Mesendoderm (in vitro differentiated cells): ENCODE measurements around the gene MAGI2.

ENCODE experiments used
- DNase-seq: peaks from one replicate; pipeline ENCODE4 v3.0.0; 2013
- H2AK5ac ChIP-seq: 2 replicates; pipeline ENCODE4 v1.6.1; 2013; ENCODE audit warnings: low read length, inconsistent platforms
- H2BK120ac ChIP-seq: 2 replicates; pipeline ENCODE4 v1.6.1; 2013; ENCODE audit warnings: low read depth, mild to moderate bottlenecking, low read length, moderate library complexity, mixed read lengths
- H2BK15ac ChIP-seq: replicated peaks from 2 replicates; pipeline ENCODE4 v1.6.1; 2013; ENCODE audit warnings: low read depth, mild to moderate bottlenecking, moderate library complexity
- H2BK5ac ChIP-seq: 2 replicates; pipeline ENCODE4 v1.6.1; 2013; ENCODE audit warnings: low read length, inconsistent platforms
- H3K18ac ChIP-seq: 2 replicates; pipeline ENCODE4 v1.6.1; 2013; ENCODE audit warnings: mild to moderate bottlenecking, low read length, mixed read lengths
- H3K23ac ChIP-seq: one replicate; pipeline ENCODE4 v1.6.1; 2013; ENCODE audit warnings: low read length
- H3K27ac ChIP-seq: 2 replicates; pipeline ENCODE4 v1.5.1; 2013; ENCODE audit warnings: low read depth, mild to moderate bottlenecking, inconsistent platforms, low read length, moderate library complexity
- H3K27me3 ChIP-seq: 2 replicates; pipeline ENCODE4 v1.6.1; 2013; ENCODE audit warnings: low read length, control low read depth, mild to moderate bottlenecking, inconsistent platforms; ENCODE audit not compliant: insufficient read depth, poor library complexity
- H3K36me3 ChIP-seq: 2 replicates; pipeline ENCODE4 v1.6.1; 2013; ENCODE audit warnings: low read length, inconsistent platforms; ENCODE audit not compliant: control insufficient read depth, insufficient read depth
- H3K4ac ChIP-seq: one replicate; pipeline ENCODE4 v1.6.1; 2013; ENCODE audit warnings: low read depth, mild to moderate bottlenecking, low read length, moderate library complexity
- H3K4me1 ChIP-seq: 2 replicates; pipeline ENCODE4 v1.6.1; 2013; ENCODE audit warnings: low read depth, low read length, inconsistent platforms; ENCODE audit not compliant: control insufficient read depth
- H3K4me2 ChIP-seq: 2 replicates; pipeline ENCODE4 v1.6.1; 2013; ENCODE audit warnings: low read length
- H3K4me3 ChIP-seq: 2 replicates; pipeline ENCODE4 v1.5.1; 2013; ENCODE audit warnings: mild to moderate bottlenecking, low read length
- H3K56ac ChIP-seq: one replicate; pipeline ENCODE4 v1.6.1; 2013; ENCODE audit warnings: low read length
- H3K79me1 ChIP-seq: 2 replicates; pipeline ENCODE4 v1.6.1; 2013; ENCODE audit warnings: low read length, inconsistent platforms
- H3K79me2 ChIP-seq: 2 replicates; pipeline ENCODE4 v1.6.1; 2013; ENCODE audit warnings: mild to moderate bottlenecking, low read length; ENCODE audit not compliant: control insufficient read depth, insufficient read depth
- H3K9ac ChIP-seq: 2 replicates; pipeline ENCODE4 v1.6.1; 2013; ENCODE audit warnings: low read length, inconsistent platforms
- H4K5ac ChIP-seq: one replicate; pipeline ENCODE4 v1.6.1; 2013; ENCODE audit warnings: low read length
- H4K8ac ChIP-seq: one replicate; pipeline ENCODE4 v1.6.1; 2013; ENCODE audit warnings: low read depth, mild to moderate bottlenecking, control low read depth, low read length, moderate library complexity
- WGBS: extraction: QIAGEN DNeasy Blood & Tissue Kit; methylation state at CpG from one replicate; pipeline ENCODE4 v1.1.7; 2013; ENCODE audit warnings: low lambda C conversion rate, missing lambda C conversion rate; ENCODE audit not compliant: insufficient coverage; ENCODE audit errors: extremely low coverage; 5-methylcytosine and 5-hydroxymethylcytosine counted together

The MAGI2 gene

GRCh38 chr7:79217976-79218626, 235.4 kb downstream of the MAGI2 start:
- no peak overlapping the region for H4K8ac ChIP-seq
- H3K27ac ChIP-seq, result no peak overlapping the region
- no peaks in the 10 kb centered on the region for H3K4me1 ChIP-seq
- no peak overlapping the region for H2BK120ac ChIP-seq
- no peak overlapping the region for H3K4ac ChIP-seq
- H4K5ac ChIP-seq, result no peak overlapping the region
- no peaks in the 10 kb centered on the region for H3K36me3 ChIP-seq
- no peak overlapping the region for H3K9ac ChIP-seq
- no peak overlapping the region for H2AK5ac ChIP-seq
- H3K27me3 ChIP-seq, result no peaks in the 10 kb centered on the region
- no peak overlapping the region for H3K18ac ChIP-seq
- WGBS, result no CpG with 5 or more reads among the region's 5 CpGs
- no peak overlapping the region for H3K23ac ChIP-seq
- H3K56ac ChIP-seq, result no peak overlapping the region
- no peak overlapping the region for H2BK15ac ChIP-seq
- no peak overlapping the region for H2BK5ac ChIP-seq
- no peak for DNase-seq
- H3K4me2 ChIP-seq, result no peak overlapping the region
- no peak overlapping the region for H3K4me3 ChIP-seq
- H3K79me1 ChIP-seq, result no peaks in the 10 kb centered on the region
- no peaks in the 10 kb centered on the region for H3K79me2 ChIP-seq

- no peak for DNase-seq
- Histone ChIP-seq H3K4ac (no peak overlapping the region), H3K9ac (no peak overlapping the region)
Observed at GRCh38 chr7:79217468-79217867, 236.0 kb downstream of the MAGI2 start.

GRCh38 chr7:79216236-79216635, 237.2 kb downstream of the MAGI2 start:
- no peaks in the 10 kb centered on the region for H3K79me2 ChIP-seq
- DNase-seq, result no peak
- no peak overlapping the region for H2BK120ac ChIP-seq
- no peak overlapping the region for H3K23ac ChIP-seq
- H3K18ac ChIP-seq, result no peak overlapping the region
- no peak overlapping the region for H2BK5ac ChIP-seq
- H2AK5ac ChIP-seq, result no peak overlapping the region
- no peak overlapping the region for H3K56ac ChIP-seq
- no CpG with 5 or more reads among the region's 4 CpGs for WGBS
- H4K5ac ChIP-seq, result no peak overlapping the region
- no peak overlapping the region for H2BK15ac ChIP-seq
- H3K27ac ChIP-seq, result no peak overlapping the region
- H3K9ac ChIP-seq, result no peak overlapping the region
- H3K4me1 ChIP-seq, result no peaks in the 10 kb centered on the region
- no peak overlapping the region for H4K8ac ChIP-seq
- H3K4ac ChIP-seq, result no peak overlapping the region
- no peaks in the 10 kb centered on the region for H3K79me1 ChIP-seq
- no peak overlapping the region for H3K4me2 ChIP-seq
- no peaks in the 10 kb centered on the region for H3K27me3 ChIP-seq
- H3K4me3 ChIP-seq, result no peak overlapping the region
- no peaks in the 10 kb centered on the region for H3K36me3 ChIP-seq

More at GRCh38 chr7:79217468-79217867, 236.0 kb downstream of the MAGI2 start:
- H3K56ac ChIP-seq, result no peak overlapping the region
- no peaks in the 10 kb centered on the region for H3K79me1 ChIP-seq
- H3K79me2 ChIP-seq, result no peaks in the 10 kb centered on the region
- H2BK15ac ChIP-seq, result no peak overlapping the region
- H3K27me3 ChIP-seq, result no peaks in the 10 kb centered on the region
- no peak overlapping the region for H3K23ac ChIP-seq
- H3K27ac ChIP-seq, result no peak overlapping the region
- H2BK120ac ChIP-seq, result no peak overlapping the region
- H3K4me3 ChIP-seq, result no peak overlapping the region
- no peak overlapping the region for H3K4me2 ChIP-seq
- H2BK5ac ChIP-seq, result no peak overlapping the region
- H4K5ac ChIP-seq, result no peak overlapping the region
- no peaks in the 10 kb centered on the region for H3K36me3 ChIP-seq
- H2AK5ac ChIP-seq, result no peak overlapping the region
- H3K4me1 ChIP-seq, result no peaks in the 10 kb centered on the region
- H4K8ac ChIP-seq, result no peak overlapping the region
- H3K18ac ChIP-seq, result no peak overlapping the region

- H3K4ac ChIP-seq, result no peak overlapping the region
- WGBS, result no CpG with 5 or more reads among the region's 1 CpG
- no peaks in the 10 kb centered on the region for H3K27me3 ChIP-seq
- H3K4me3 ChIP-seq, result no peak overlapping the region
- no peak overlapping the region for H3K4me2 ChIP-seq
- no peak for DNase-seq
- no peaks in the 10 kb centered on the region for H3K4me1 ChIP-seq
- H3K56ac ChIP-seq, result no peak overlapping the region
- no peak overlapping the region for H2BK120ac ChIP-seq
- H3K9ac ChIP-seq, result no peak overlapping the region
- no peak overlapping the region for H4K8ac ChIP-seq
- H2AK5ac ChIP-seq, result no peak overlapping the region
- no peak overlapping the region for H3K27ac ChIP-seq
- no peaks in the 10 kb centered on the region for H3K79me2 ChIP-seq
- H3K36me3 ChIP-seq, result no peaks in the 10 kb centered on the region
- no peak overlapping the region for H4K5ac ChIP-seq
- no peak overlapping the region for H3K23ac ChIP-seq
- H2BK5ac ChIP-seq, result no peak overlapping the region
- no peaks in the 10 kb centered on the region for H3K79me1 ChIP-seq
- no peak overlapping the region for H3K18ac ChIP-seq
- H2BK15ac ChIP-seq, result no peak overlapping the region
Observed at GRCh38 chr7:79212334-79212733, 241.1 kb downstream of the MAGI2 start.

- H3K4ac ChIP-seq, result no peak overlapping the region
- H3K4me2 ChIP-seq, result no peak overlapping the region
- no peaks in the 10 kb centered on the region for H3K79me1 ChIP-seq
- no peak overlapping the region for H4K5ac ChIP-seq
- H2BK5ac ChIP-seq, result no peak overlapping the region
- no peak overlapping the region for H2BK15ac ChIP-seq
- no peaks in the 10 kb centered on the region for H3K79me2 ChIP-seq
- H2BK120ac ChIP-seq, result no peak overlapping the region
- H3K4me3 ChIP-seq, result no peak overlapping the region
- no peak overlapping the region for H2AK5ac ChIP-seq
- H3K9ac ChIP-seq, result no peak overlapping the region
- no peak overlapping the region for H3K27ac ChIP-seq
- DNase-seq, result no peak
- H3K4me1 ChIP-seq, result no peaks in the 10 kb centered on the region
- H3K36me3 ChIP-seq, result no peaks in the 10 kb centered on the region
- no peak overlapping the region for H4K8ac ChIP-seq
- no CpG with 5 or more reads among the region's 2 CpGs for WGBS
- no peak overlapping the region for H3K23ac ChIP-seq
- no peak overlapping the region for H3K18ac ChIP-seq
- H3K56ac ChIP-seq, result no peak overlapping the region
- no peaks in the 10 kb centered on the region for H3K27me3 ChIP-seq
Observed at GRCh38 chr7:79211724-79212123, 241.7 kb downstream of the MAGI2 start.

GRCh38 chr7:79199961-79200360, 253.5 kb downstream of the MAGI2 start:
- Histone ChIP-seq H3K79me1 (no peaks in the 10 kb centered on the region), H3K56ac (no peak overlapping the region), H3K18ac (no peak overlapping the region), H3K4me3 (no peak overlapping the region), H4K5ac (no peak overlapping the region), H3K4ac (no peak overlapping the region), H3K27ac (no peak overlapping the region), H3K27me3 (no peaks in the 10 kb centered on the region), H3K4me1 (no peaks in the 10 kb centered on the region), H2AK5ac (no peak overlapping the region), H2BK15ac (no peak overlapping the region), H3K4me2 (no peak overlapping the region), H2BK120ac (no peak overlapping the region), H4K8ac (no peak overlapping the region), H2BK5ac (no peak overlapping the region), H3K79me2 (no peaks in the 10 kb centered on the region), H3K36me3 (no peaks in the 10 kb centered on the region), H3K23ac (no peak overlapping the region), H3K9ac (no peak overlapping the region)
- no CpG with 5 or more reads among the region's 2 CpGs for WGBS
- DNase-seq, result no peak
